ENCODE data around the gene LONP2. TPM values are rescaled to one million over a fixed set of nuclear protein-coding genes. Genes with fewer than 3 reads are reported as not detected.

The LONP2 gene
- total RNA-seq, 1 experiment from 2014 or later, result 46.8 TPM

GRCh38 chr16:48405907-48406306, 161.8 kb downstream of the LONP2 start:
- DNase-seq (ENCODE audit: low read depth, low spot score) (no peak), ATAC-seq (no peak)
- Histone ChIP-seq H3K36me3 (ENCODE audit: control insufficient read depth in 1 of 2, insufficient read depth in 2 of 2, low read length in 2 of 2) (no peaks in the 10 kb centered on the region), H3K9ac (ENCODE audit: low read length) (no peak overlapping the region), H3K9me3 (ENCODE audit: control insufficient read depth in 1 of 2, insufficient read depth in 1 of 2, low read depth in 1 of 2, low read length in 2 of 2) (no peaks in the 10 kb centered on the region), H4K20me1 (ENCODE audit: insufficient read depth) (no peaks in the 10 kb centered on the region), H3K4me3 (replicated peaks in 1 of 2; ENCODE audit: low read depth in 1 of 2, low read length in 2 of 2) (no peak overlapping the region), H3K4me2 (ENCODE audit: low read length) (no peak overlapping the region), H2AFZ (ENCODE audit: low read depth, low read length, poor library complexity, severe bottlenecking) (no peak overlapping the region), H3K4me1 (ENCODE audit: control insufficient read depth in 1 of 2, insufficient read depth in 2 of 2, low read length in 2 of 2) (peaks cover 0 to 12% of the 10 kb centered on the region in 2 experiments; a peak in 1 of 4 replicates), H3K79me2 (ENCODE audit: insufficient read depth, low read length) (no peaks in the 10 kb centered on the region), H3K27ac (ENCODE audit: low read depth, low read length) (no peak overlapping the region), H3K9me2 (ENCODE audit: insufficient read depth) (no peaks in the 10 kb centered on the region; the same call in 1 of the 2 replicates), H3K27me3 (ENCODE audit: insufficient read depth, low read length) (no peaks in the 10 kb centered on the region)
- ChIA-PET RAD21 (ENCODE audit: low non-redundant PET in 1 of 2, low total read pairs in 2 of 2, uncharacterized antibody in 2 of 2, unreplicated experiment in 2 of 2) (no interaction called here), CTCF (no interaction called here), POLR2A (no interaction called here)
- no TSS peak for BruUV-seq (replicated peaks)
- TF ChIP-seq SIN3A (IDR thresholded peaks at IDR 0.05; ENCODE audit: low read depth) (no peak), POLR2A (IDR thresholded peaks at IDR 0.05; ENCODE audit: borderline replicate concordance, extremely low read depth, insufficient read depth, insufficient read length) (no peak), POLR2AphosphoS5 (IDR thresholded peaks at IDR 0.05; ENCODE audit: low read depth, low read length) (no peak), YY1 (IDR thresholded peaks at IDR 0.05; ENCODE audit: extremely low read depth, insufficient replicate concordance, low read depth, low read length) (no peak), SRF (IDR thresholded peaks at IDR 0.05; ENCODE audit: low read depth) (no peak), EZH2phosphoT487 (IDR thresholded peaks at IDR 0.05; ENCODE audit: borderline replicate concordance) (no peak), CEBPB (IDR thresholded peaks at IDR 0.05; ENCODE audit: low read depth) (no peak), ZFX (IDR thresholded peaks at IDR 0.05) (no peak), MAX (IDR thresholded peaks at IDR 0.05) (no peak), CTCF (IDR thresholded peaks at IDR 0.05 in 2 of 3, conservative IDR thresholded peaks at IDR 0.05 in 1 of 3; ENCODE audit: borderline replicate concordance in 1 of 3, insufficient read depth in 1 of 3, low read depth in 2 of 3, low read length in 2 of 3) (no peak), ELF1 (IDR thresholded peaks at IDR 0.05; ENCODE audit: borderline replicate concordance, low read depth) (no peak), ZNF274 (IDR thresholded peaks at IDR 0.05; ENCODE audit: low read depth, low read length) (no peak), RAD21 (IDR thresholded peaks at IDR 0.05; ENCODE audit: low read depth) (no peak), ATF3 (IDR thresholded peaks at IDR 0.05) (no peak)
- TF ChIP-seq, protein P1, sequence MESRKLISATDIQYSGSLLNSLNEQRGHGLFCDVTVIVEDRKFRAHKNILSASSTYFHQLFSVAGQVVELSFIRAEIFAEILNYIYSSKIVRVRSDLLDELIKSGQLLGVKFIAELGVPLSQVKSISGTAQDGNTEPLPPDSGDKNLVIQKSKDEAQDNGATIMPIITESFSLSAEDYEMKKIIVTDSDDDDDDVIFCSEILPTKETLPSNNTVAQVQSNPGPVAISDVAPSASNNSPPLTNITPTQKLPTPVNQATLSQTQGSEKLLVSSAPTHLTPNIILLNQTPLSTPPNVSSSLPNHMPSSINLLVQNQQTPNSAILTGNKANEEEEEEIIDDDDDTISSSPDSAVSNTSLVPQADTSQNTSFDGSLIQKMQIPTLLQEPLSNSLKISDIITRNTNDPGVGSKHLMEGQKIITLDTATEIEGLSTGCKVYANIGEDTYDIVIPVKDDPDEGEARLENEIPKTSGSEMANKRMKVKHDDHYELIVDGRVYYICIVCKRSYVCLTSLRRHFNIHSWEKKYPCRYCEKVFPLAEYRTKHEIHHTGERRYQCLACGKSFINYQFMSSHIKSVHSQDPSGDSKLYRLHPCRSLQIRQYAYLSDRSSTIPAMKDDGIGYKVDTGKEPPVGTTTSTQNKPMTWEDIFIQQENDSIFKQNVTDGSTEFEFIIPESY (IDR thresholded peaks at IDR 0.05; ENCODE audit: extremely low read depth, insufficient replicate concordance, low read length), result no peak
- intact Hi-C loops (cut with micrococcal nuclease), result no loop called here

Other genes with a start within 250 kb of the LONP2 start
- gene ABCC12, start 88.3 kb upstream of the LONP2 start, total RNA-seq (2021; ENCODE audit: unreplicated experiment), result not detected
- gene ABCC11, start 3.2 kb downstream of the LONP2 start, total RNA-seq (2021; ENCODE audit: unreplicated experiment), result 0.54 TPM
- gene SIAH1, start 141.1 kb downstream of the LONP2 start, total RNA-seq (2021; ENCODE audit: unreplicated experiment), result 22.7 TPM

All from HCT116 (cell line).